ENCODE measurements around the gene MICALL1. TPM values are rescaled to one million over a fixed set of nuclear protein-coding genes. Genes with fewer than 3 reads are reported as not detected.

The MICALL1 gene
- total and polyA plus RNA-seq, 10 donors: 3.8 to 29.4 (median 18.6) TPM

DNA sequence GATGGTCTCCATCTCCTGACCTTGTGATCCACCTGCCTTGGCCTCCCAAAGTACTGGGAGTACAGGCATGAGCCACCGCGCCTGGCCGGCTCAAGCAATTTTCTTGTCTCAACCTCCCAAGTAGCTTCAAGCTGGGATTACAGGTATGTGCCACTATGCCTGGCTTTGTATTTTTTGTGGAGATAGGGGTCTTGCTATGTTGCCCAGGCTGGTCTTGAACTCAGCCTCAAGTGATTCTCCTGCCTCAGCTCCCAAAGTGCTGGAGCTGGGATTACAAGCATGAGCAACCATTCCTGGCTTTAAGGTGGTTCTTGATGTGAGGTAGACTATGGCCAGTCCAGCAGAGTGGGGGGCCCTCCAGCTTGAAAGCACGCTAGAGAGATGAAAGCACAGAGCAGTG lies 55.0 kb downstream of the MICALL1 start:
- no peak for DNase-seq
- TF ChIP-seq POLR2A (IDR thresholded peaks at IDR 0.05): no peak
- TF ChIP-seq, protein P1, sequence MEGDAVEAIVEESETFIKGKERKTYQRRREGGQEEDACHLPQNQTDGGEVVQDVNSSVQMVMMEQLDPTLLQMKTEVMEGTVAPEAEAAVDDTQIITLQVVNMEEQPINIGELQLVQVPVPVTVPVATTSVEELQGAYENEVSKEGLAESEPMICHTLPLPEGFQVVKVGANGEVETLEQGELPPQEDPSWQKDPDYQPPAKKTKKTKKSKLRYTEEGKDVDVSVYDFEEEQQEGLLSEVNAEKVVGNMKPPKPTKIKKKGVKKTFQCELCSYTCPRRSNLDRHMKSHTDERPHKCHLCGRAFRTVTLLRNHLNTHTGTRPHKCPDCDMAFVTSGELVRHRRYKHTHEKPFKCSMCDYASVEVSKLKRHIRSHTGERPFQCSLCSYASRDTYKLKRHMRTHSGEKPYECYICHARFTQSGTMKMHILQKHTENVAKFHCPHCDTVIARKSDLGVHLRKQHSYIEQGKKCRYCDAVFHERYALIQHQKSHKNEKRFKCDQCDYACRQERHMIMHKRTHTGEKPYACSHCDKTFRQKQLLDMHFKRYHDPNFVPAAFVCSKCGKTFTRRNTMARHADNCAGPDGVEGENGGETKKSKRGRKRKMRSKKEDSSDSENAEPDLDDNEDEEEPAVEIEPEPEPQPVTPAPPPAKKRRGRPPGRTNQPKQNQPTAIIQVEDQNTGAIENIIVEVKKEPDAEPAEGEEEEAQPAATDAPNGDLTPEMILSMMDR (IDR thresholded peaks at IDR 0.05 in 8 of 11, conservative IDR thresholded peaks at IDR 0.05 in 3 of 11): no peak
- no peak for TF ChIP-seq POLR2AphosphoS5 (IDR thresholded peaks at IDR 0.05)
- peaks cover 3 to 97% (median 68%) of the 10 kb centered on the region in 6 donors for H3K36me3 ChIP-seq
- H3K27me3 ChIP-seq (replicated peaks in 1 of 7): no peaks in the 10 kb centered on the region
- WGBS, 5 donors: 95 to 99% (median 98%) methylated on average over 4 of the region's 4 CpGs
- no peaks in the 10 kb centered on the region for H3K9me3 ChIP-seq
- H3K27ac ChIP-seq: no peak overlapping the region
- no peak overlapping the region for H3K4me3 ChIP-seq
- peaks cover 0 to 27% (median 4%) of the 10 kb centered on the region in 6 donors for H3K4me1 ChIP-seq
- intact Hi-C loops (cut with DNase I; ENCODE audit: low total_unique reads): loop anchor here (10.0 kb wide), 1 partner anchor 146 kb away; no protein-coding TSS in a partner anchor

DNA sequence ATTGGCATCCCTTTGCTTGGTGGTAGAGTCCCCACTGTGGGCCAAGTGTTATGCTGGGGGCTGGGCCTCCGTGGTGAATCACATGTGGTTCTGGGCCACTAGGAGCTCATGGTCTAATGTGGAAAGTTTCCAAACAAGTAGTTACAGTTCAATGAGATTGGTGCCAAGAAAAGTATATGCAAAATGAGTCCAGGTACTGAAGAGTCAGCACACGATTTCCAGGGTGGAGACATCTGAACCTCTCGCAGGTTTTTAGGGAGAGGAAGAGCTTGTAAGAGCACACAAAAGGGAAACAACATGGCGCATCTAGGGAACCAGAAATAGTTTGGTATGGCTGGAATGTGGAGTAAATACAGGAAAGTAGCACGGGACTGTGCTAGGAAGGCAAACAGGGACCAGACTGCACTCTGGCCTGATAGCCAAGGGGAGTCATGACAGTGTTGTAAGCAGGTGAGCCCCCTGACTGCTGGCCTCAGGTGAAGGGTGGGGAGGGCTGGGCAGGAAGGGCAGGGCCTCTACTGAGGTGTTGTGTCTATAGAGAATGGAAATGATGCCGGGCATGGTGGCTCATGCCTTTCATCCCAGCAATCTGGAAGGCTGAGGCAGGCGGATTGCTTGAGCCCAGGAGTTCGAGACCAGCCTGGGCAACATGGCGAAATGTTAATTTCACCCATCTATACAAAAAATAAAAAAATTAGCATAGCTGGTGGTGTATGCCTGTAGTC lies 60.0 kb downstream of the MICALL1 start:
- WGBS, 5 donors: 88 to 94% (median 92%) methylated on average over 9 of the region's 9 CpGs
- Histone ChIP-seq H3K36me3 (peaks cover 0 to 90% (median 50%) of the 10 kb centered on the region in 6 donors), H3K9me3 (no peaks in the 10 kb centered on the region), H3K4me3 (no peak overlapping the region), H3K4me1 (peaks cover 0 to 10% (median 4%) of the 10 kb centered on the region in 6 donors), H3K27me3 (replicated peaks in 1 of 7) (no peaks in the 10 kb centered on the region), H3K27ac (no peak overlapping the region)
- intact Hi-C loops (cut with DNase I; ENCODE audit: low total_unique reads): loop anchor here (10.0 kb wide), 1 partner anchor 151 kb away; no protein-coding TSS in a partner anchor
- DNase-seq: no peak
- TF ChIP-seq POLR2A (IDR thresholded peaks at IDR 0.05) (no peak), POLR2AphosphoS5 (IDR thresholded peaks at IDR 0.05) (no peak)
- TF ChIP-seq, protein P1 (IDR thresholded peaks at IDR 0.05 in 8 of 11, conservative IDR thresholded peaks at IDR 0.05 in 3 of 11): no peak

DNA sequence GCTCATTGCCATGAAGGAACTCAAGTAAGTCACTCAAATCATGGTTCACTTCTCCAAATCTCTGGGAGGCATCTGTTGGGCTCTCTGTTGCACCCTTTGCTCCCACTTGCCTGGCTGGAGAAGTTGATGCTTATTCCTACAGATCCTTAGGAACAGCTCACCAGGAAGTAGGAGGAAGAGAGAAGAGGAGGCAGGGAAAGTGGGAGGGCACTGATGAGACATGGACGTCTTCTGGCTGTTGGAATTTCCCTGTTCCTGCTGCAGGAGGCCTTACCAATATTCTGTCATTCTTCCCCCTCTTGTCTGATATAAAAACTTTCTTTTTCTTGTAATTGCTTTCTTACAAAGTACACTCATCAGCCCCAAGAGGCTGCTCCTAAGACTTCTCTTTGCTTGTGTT lies 61.0 kb downstream of the MICALL1 start:
- Histone ChIP-seq H3K36me3 (peaks cover 0 to 88% (median 40%) of the 10 kb centered on the region in 6 donors), H3K27me3 (replicated peaks in 1 of 7) (no peaks in the 10 kb centered on the region), H3K4me1 (peaks cover 0 to 10% (median 4%) of the 10 kb centered on the region in 6 donors), H3K9me3 (no peaks in the 10 kb centered on the region), H3K27ac (no peak overlapping the region), H3K4me3 (no peak overlapping the region)
- DNase-seq: no peak
- 56 to 77% (median 64%) methylated on average over 1 of the region's 1 CpG for WGBS, 5 donors
- TF ChIP-seq, protein P1 (IDR thresholded peaks at IDR 0.05 in 8 of 11, conservative IDR thresholded peaks at IDR 0.05 in 3 of 11): no peak
- TF ChIP-seq POLR2AphosphoS5 (IDR thresholded peaks at IDR 0.05) (no peak), POLR2A (IDR thresholded peaks at IDR 0.05) (no peak)
- intact Hi-C loops (cut with DNase I; ENCODE audit: low total_unique reads): loop anchor here (10.0 kb wide), 1 partner anchor 152 kb away; no protein-coding TSS in a partner anchor

Measured in spleen (tissue), 11 donors.